NCI-H2107 (cell line): Measurements from ENCODE around the gene ZNF337.

Experiments
- DNase-seq: peaks from one replicate; lab custom pipeline; 2025; lab: John Stamatoyannopoulos, UW

The ZNF337 gene

DNA sequence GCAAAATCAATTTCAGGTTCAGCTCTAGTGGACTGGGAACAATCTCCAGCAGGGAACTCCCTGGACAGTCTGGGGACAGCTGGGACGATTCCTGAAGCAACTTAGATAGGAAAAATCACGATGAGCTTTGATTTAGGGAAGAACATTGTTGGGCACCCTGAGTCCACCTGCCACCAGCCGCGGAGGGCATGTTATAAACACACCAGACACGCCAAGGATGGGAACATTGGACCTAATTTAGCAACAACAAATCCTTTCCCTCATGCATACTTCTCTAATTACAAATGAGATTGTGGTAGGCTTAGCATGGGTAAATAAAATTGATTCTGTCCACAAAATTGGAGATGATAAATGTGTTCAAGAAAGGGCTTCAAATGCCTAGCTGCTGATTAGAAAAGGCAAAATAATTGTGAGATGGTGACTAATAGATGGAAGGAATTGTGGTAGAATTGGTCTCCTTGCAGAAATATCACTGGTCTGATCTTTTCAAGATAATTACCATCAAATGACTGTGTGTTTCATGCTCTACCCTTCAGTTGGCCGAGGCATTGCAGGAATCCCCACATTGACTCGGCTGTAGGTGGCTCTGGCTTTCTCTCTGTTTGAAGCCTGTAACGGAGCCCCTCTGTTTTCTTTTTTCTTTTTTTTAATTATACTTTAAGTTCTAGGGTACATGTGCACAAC is 66.7 kb downstream of the ZNF337 start:
- DNase-seq, result no peak

DNA sequence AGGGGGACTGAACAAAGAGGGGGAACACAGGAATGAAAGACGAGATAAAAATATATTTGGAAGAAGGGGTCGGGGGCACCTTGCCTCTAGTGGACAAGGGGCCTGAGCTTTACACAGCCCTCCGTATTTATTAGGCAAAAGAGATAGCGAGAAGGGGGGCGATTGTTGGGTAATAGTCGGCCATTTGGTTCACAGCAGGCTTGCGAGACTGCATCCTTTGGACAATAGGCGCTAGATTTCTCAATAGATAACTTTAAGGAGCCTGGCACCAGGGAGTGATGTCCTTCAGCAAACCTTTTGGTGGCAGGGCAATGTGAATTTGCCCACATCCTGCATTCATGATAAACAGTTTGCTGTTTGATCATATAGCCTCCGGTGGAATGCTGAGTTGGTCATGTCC is 69.9 kb downstream of the ZNF337 start:
- no peak for DNase-seq

GRCh38 chr20:25624500-25624939 is 72.1 kb downstream of the ZNF337 start:
- no peak for DNase-seq
